Neutrophil (primary cell): ENCODE data around the gene SPAG6.

Source experiments
- H3K27ac ChIP-seq: fragments of 200-600 bp; sonication (generic); 2 replicates; pipeline ENCODE4 v1.5.1; 2016; ENCODE audit warnings: mild to moderate bottlenecking, moderate library complexity
- H3K27me3 ChIP-seq: fragments of 200-600 bp; sonication (generic); 2 replicates; pipeline ENCODE4 v1.6.0; 2016; ENCODE audit warnings: mild to moderate bottlenecking
- H3K36me3 ChIP-seq: fragments of 200-600 bp; sonication (generic); 2 replicates; pipeline ENCODE4 v1.5.1; 2017
- H3K4me1 ChIP-seq, 2 experiments: fragments of 200-600 bp in 1 of 2; sonication (generic) in 1 of 2; 1 replicate in 1 of 2; 2 replicates in 1 of 2; pipeline versions ENCODE4 v1.5.1 to v1.6.1; 2013 to 2016; ENCODE audit warnings: low read depth in 1 of 2, low read length in 1 of 2, mild to moderate bottlenecking in 1 of 2, moderate library complexity in 1 of 2; ENCODE audit not compliant: control insufficient read depth in 1 of 2, insufficient read depth in 1 of 2
- H3K4me3 ChIP-seq, 2 experiments: fragments of 200-600 bp in 1 of 2; sonication (generic) in 1 of 2; 1 replicate in 1 of 2; 2 replicates in 1 of 2; pipeline ENCODE4 v1.5.1; 2013 to 2016; ENCODE audit warnings: low read depth in 1 of 2, low read length in 1 of 2, mild to moderate bottlenecking in 1 of 2, moderate library complexity in 1 of 2
- H3K9me3 ChIP-seq: fragments of 200-600 bp; sonication (generic); 2 replicates; pipeline ENCODE4 v1.5.1; 2016
- CTCF ChIP-seq: fragments of 200-600 bp; sonication (generic); IDR thresholded peaks from 2 replicates; pipeline ENCODE4 v1.5.1; 2016; ENCODE audit warnings: antibody characterized with exemption

The SPAG6 gene

GRCh38 chr10:22453320-22453719 lies 108.0 kb downstream of the SPAG6 start:
- Histone ChIP-seq H3K4me3 (no peak overlapping the region), H3K9me3 (no peaks in the 10 kb centered on the region), H3K27me3 (no peaks in the 10 kb centered on the region), H3K27ac (no peak overlapping the region), H3K4me1 (no peaks in the 10 kb centered on the region), H3K36me3 (no peaks in the 10 kb centered on the region)
- TF ChIP-seq CTCF, result no peak

GRCh38 chr10:22453948-22454591 lies 108.8 kb downstream of the SPAG6 start:
- Histone ChIP-seq H3K27me3 (no peaks in the 10 kb centered on the region), H3K9me3 (no peaks in the 10 kb centered on the region), H3K4me3 (no peak overlapping the region), H3K27ac (no peak overlapping the region), H3K36me3 (no peaks in the 10 kb centered on the region), H3K4me1 (no peaks in the 10 kb centered on the region)
- TF ChIP-seq CTCF, result no peak

GRCh38 chr10:22454634-22455033 lies 109.3 kb downstream of the SPAG6 start:
- H3K4me3 ChIP-seq, result no peak overlapping the region
- H3K27me3 ChIP-seq, result no peaks in the 10 kb centered on the region
- no peaks in the 10 kb centered on the region for H3K9me3 ChIP-seq
- H3K27ac ChIP-seq, result no peak overlapping the region
- no peak for TF ChIP-seq CTCF
- H3K36me3 ChIP-seq, result no peaks in the 10 kb centered on the region
- no peaks in the 10 kb centered on the region for H3K4me1 ChIP-seq

- TF ChIP-seq CTCF, result no peak
- no peak overlapping the region for H3K4me3 ChIP-seq
- no peaks in the 10 kb centered on the region for H3K27me3 ChIP-seq
Observed at GRCh38 chr10:22455068-22455857, 110.0 kb downstream of the SPAG6 start.

GRCh38 chr10:22456486-22456885 lies 111.2 kb downstream of the SPAG6 start:
- no peak for TF ChIP-seq CTCF
- Histone ChIP-seq H3K27ac (no peak overlapping the region), H3K27me3 (no peaks in the 10 kb centered on the region), H3K4me1 (no peaks in the 10 kb centered on the region), H3K4me3 (no peak overlapping the region), H3K9me3 (no peaks in the 10 kb centered on the region), H3K36me3 (no peaks in the 10 kb centered on the region)

More at GRCh38 chr10:22455068-22455857, 110.0 kb downstream of the SPAG6 start:
- no peaks in the 10 kb centered on the region for H3K4me1 ChIP-seq
- H3K9me3 ChIP-seq, result no peaks in the 10 kb centered on the region
- no peak overlapping the region for H3K27ac ChIP-seq
- H3K36me3 ChIP-seq, result no peaks in the 10 kb centered on the region
